Tibial nerve (tissue), 3 donors: ENCODE measurements around the gene CARD9.
"Not testable (repeated sequence)": the region's sequence is repeated elsewhere in the genome, so short reads cannot be mapped to it uniquely, and the experiment has no call there.

Experiments used
- CTCF ChIP-seq, 5 experiments: fragments of 200-600 bp in 3 of 5; fragments of 450-650 bp in 2 of 5; sonication (generic) in 3 of 5; IDR thresholded peaks; one replicate each; pipeline ENCODE4 v1.5.1; 2016 to 2019; ENCODE audit warnings: antibody characterized with exemption in 5 of 5, mild to moderate bottlenecking in 3 of 5, moderate library complexity in 2 of 5
- POLR2A ChIP-seq, 2 donors: fragments of 450-650 bp; IDR thresholded peaks; one replicate each; pipeline ENCODE4 v1.6.1; 2017; ENCODE audit warnings: antibody characterized with exemption in 2 of 2, mild to moderate bottlenecking in 2 of 2, moderate library complexity in 2 of 2

DNA sequence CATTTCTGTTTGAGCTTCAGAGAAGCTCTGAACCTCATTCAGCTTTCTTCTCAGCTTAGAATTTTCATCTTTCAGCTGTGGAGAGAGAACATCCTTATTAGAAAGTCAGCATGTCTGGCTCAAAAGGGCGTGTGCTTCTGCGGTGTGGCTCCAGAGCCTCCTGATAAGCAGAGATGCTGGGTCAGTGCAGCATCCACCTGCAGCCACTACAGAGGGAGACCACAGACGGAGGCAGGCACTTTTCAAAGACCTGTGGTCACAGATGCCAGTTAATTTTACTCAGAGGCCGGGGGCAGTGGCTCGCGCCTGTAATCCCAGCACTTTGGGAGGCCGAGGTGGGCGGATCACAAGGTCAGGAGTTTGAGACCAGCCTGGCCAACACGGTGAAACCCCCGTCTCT lies 32.4 kb upstream of the CARD9 start:
- not testable (repeated sequence) for TF ChIP-seq CTCF, POLR2A (IDR thresholded peaks at IDR 0.05)
